RPMI7951 (cell line): ENCODE measurements around the gene PCID2. TPM values are rescaled to one million over a fixed set of nuclear protein-coding genes. Genes with fewer than 3 reads are reported as not detected.

Source experiments
- total RNA-seq: library from RNA; depleted of rRNA; stranded (reverse); fragments of >200 nt; shearing (Covaris generic); gene quantifications from 2 replicates; pipeline ENCODE4 v1.2.3, GENCODE V29; 2014; rRNA removed

The PCID2 gene
- total RNA-seq, 1 experiment from 2014 or later = 55.3 TPM

Other genes with a start within 250 kb of the PCID2 start
- gene MCF2L, start 239.5 kb downstream of the PCID2 start, total RNA-seq = 4.8 and 7.2 TPM in 2 replicates
- gene F7, start 102.9 kb downstream of the PCID2 start, total RNA-seq = not detected in 2 replicates
- not detected in 2 replicates for gene F10, start 85.9 kb downstream of the PCID2 start, total RNA-seq
- gene PROZ, start 50.0 kb downstream of the PCID2 start, total RNA-seq = not detected in 2 replicates
- 69.4 and 72.4 TPM in 2 replicates for gene CUL4A, start 944 bp upstream of the PCID2 start, total RNA-seq
- gene LAMP1, start 88.6 kb upstream of the PCID2 start, total RNA-seq = 97.8 and 112 TPM in 2 replicates
- gene GRTP1, start 155.5 kb upstream of the PCID2 start, total RNA-seq = not detected in 2 replicates
- gene ADPRHL1, start 244.8 kb upstream of the PCID2 start, total RNA-seq = 0.29 TPM in 1 of 2 replicates, not detected in the other